ENCODE results near the gene BMP8B. TPM values are rescaled to one million over a fixed set of nuclear protein-coding genes. Genes with fewer than 3 reads are reported as not detected.

BMP8B gene
- total RNA-seq, 1 donor from 2014 or later: 40.2 TPM

DNA sequence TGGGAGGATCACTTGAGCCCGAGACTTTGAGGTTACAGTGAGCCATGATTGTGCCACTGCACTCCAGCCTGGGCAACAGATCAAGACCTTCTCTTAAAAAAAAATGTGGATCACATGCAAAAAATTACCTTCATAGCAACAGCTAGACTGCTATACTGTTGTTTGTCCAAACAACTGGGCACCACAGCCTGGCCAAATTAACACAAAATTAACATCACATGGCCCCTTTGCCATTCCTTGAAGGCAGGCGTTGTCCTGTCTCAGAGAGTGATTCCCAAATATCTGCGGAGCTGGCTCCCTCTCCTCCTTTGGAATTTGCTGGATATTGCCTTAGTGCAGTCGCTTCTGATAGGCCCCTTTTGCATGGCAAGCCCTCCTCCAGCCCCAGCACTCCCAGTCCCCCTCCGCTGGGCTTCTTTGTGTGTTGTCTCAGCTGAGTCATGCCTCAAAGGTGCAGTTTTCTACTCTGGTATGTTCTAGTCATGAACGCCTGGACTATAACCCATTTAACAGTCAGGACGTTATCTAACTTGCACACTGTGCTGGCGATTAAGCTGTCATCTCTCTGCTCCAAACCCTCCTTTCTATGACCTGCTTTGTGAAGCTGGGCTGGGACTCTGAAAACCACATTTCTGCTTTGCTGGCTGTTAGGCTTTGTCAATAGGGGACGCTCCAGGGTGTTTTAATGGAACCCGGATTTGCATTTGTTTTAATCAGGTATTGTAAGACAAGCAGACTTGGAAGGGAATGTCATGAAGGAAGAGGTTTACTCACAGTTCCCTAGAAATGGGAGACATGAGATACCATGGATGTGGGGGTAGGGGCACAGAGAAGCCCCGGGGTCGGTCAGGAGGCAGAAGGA, 77.3 kb downstream of the BMP8B start:
- intact Hi-C loops (cut with DNase I): no loop called here
- ATAC-seq (no peak), DNase-seq (ENCODE audit: low spot score) (no peak)

DNA sequence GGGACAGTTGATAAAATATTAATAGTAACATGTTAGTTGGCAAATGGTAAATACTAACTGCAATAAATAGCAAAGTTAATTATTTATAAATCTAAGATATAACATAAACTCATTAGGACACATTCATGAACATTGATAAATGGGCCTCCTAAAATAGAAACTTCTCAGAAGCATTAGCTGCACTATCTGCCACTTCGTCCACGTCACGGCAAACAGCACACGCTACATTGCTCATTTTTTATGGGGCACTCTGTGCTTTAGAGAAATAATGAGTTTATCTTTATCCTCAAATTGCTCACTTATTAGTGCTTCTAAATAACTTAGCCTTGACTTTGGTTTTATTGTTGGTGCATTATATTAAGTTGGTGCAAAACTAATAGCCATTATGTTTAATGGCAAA, 81.2 kb downstream of the BMP8B start:
- no peak for ATAC-seq
- no peak for DNase-seq (ENCODE audit: low spot score)
- intact Hi-C loops (cut with DNase I): no loop called here

Other genes with a start within 250 kb of the BMP8B start
- 168 TPM for gene PABPC4, start 212.1 kb downstream of the BMP8B start, total RNA-seq
- gene HEYL, start 149.2 kb downstream of the BMP8B start, total RNA-seq: 10.6 TPM
- 1.4 TPM for gene NT5C1A, start 116.8 kb downstream of the BMP8B start, total RNA-seq
- not detected for gene HPCAL4, start 97.4 kb downstream of the BMP8B start, total RNA-seq
- 41.5 TPM for gene PPIE, start 50.0 kb downstream of the BMP8B start, total RNA-seq
- gene OXCT2, start 17.5 kb downstream of the BMP8B start, total RNA-seq: 8.5 TPM
- gene TRIT1, start 94.6 kb upstream of the BMP8B start, total RNA-seq: 21.6 TPM
- 2.5 TPM for gene MYCL, start 113.1 kb upstream of the BMP8B start, total RNA-seq
- gene MFSD2A, start 166.3 kb upstream of the BMP8B start, total RNA-seq: 12.3 TPM

Measured in sciatic nerve (tissue), 2 donors.